A549 (cell line): Measurements from ENCODE around the gene UROD. TPM values are rescaled to one million over a fixed set of nuclear protein-coding genes. Genes with fewer than 3 reads are reported as not detected.

Experiments
- ATAC-seq, 2 experiments: fragments of 200-7000 bp in 1 of 2; fragments of >200 bp in 1 of 2; cut with Nextera tagmentation in 1 of 2; cut with Tn5 transposase in 1 of 2; 3 replicates each; pipeline versions ENCODE4 v1.8.0 to v1.9.1; 2018 to 2020; ENCODE audit warnings: mild to moderate bottlenecking in 1 of 2, moderate library complexity in 1 of 2
- CTCF ChIA-PET: fragments of 300-600 bp; sonication (Branson Sonifier 250); formaldehyde crosslinking; extraction: SDS; loops from one replicate; lab custom pipeline; 2021; ENCODE audit warnings: antibody characterized with exemption, inconsistent platforms; lab: Yijun Ruan, JAX
- POLR2A ChIA-PET: fragments of 350-600 bp; formaldehyde crosslinking; extraction: SDS; loops from one replicate; lab custom pipeline; 2021; ENCODE audit warnings: antibody characterized with exemption, inconsistent platforms; lab: Yijun Ruan, JAX
- DNase-seq, 2 experiments: peaks; one replicate each; pipeline versions ENCODE4 v3.0.0 to v3.0.0-alpha.2; 2011 to 2016; ENCODE audit warnings: low read depth in 1 of 2, low spot score in 1 of 2
- FAIRE-seq: peaks from 2 replicates; lab custom pipeline; 2011; peaks lifted over from hg19 to GRCh38; lab: Jason Lieb, UNC
- H3K27ac ChIP-seq, 2 experiments: fragments of >200 bp; sonication (Bioruptor Twin); formaldehyde crosslinking; 3 replicates each; pipeline ENCODE4 v1.5.1; 2016 to 2017
- H3K4me1 ChIP-seq: fragments of >200 bp; sonication (Bioruptor Twin); formaldehyde crosslinking; 3 replicates; pipeline ENCODE4 v1.6.1; 2016
- H3K4me2 ChIP-seq: fragments of >200 bp; sonication (Bioruptor Twin); formaldehyde crosslinking; 3 replicates; pipeline ENCODE4 v1.6.1; 2016
- H3K4me3 ChIP-seq: fragments of >200 bp; sonication (Bioruptor Twin); formaldehyde crosslinking; 3 replicates; pipeline ENCODE4 v1.5.1; 2016
- H3K9me3 ChIP-seq: fragments of >200 bp; sonication (Bioruptor Twin); formaldehyde crosslinking; 3 replicates; pipeline ENCODE4 v1.6.1; 2016
- BHLHE40 ChIP-seq: IDR thresholded peaks from 2 replicates; pipeline ENCODE4 v1.6.1; 2012; ENCODE audit warnings: low read depth, low read length, inconsistent platforms
- CBX8 ChIP-seq: fragments of 200-600 bp; sonication (generic); IDR thresholded peaks from 2 replicates; pipeline ENCODE4 v1.6.1; 2016
- CHD2 ChIP-seq: fragments of 150-350 bp; IDR thresholded peaks from 2 replicates; pipeline ENCODE4 v1.6.1; 2014; ENCODE audit warnings: low read length; ENCODE audit not compliant: partially characterized antibody
- EHF ChIP-seq: fragments of 250-450 bp; sonication (Bioruptor Pico); IDR thresholded peaks from 2 replicates; pipeline ENCODE4 v1.5.0; 2020; ENCODE audit warnings: mild to moderate bottlenecking
- EHMT2 ChIP-seq: fragments of 200-600 bp; sonication (generic); IDR thresholded peaks from 2 replicates; pipeline ENCODE4 v1.6.1; 2016; ENCODE audit warnings: antibody characterized with exemption, low read depth, mild to moderate bottlenecking, moderate library complexity
- ESRRA ChIP-seq: fragments of 150-350 bp; IDR thresholded peaks from 2 replicates; pipeline ENCODE4 v1.6.1; 2014; ENCODE audit warnings: mild to moderate bottlenecking, low read length, borderline replicate concordance
- FOSB ChIP-seq: fragments of 250-450 bp; sonication (Bioruptor Pico); IDR thresholded peaks from 2 replicates; pipeline ENCODE4 v1.5.0; 2020; ENCODE audit warnings: mild to moderate bottlenecking, moderate library complexity
- HDAC2 ChIP-seq: fragments of 200-600 bp; sonication (generic); IDR thresholded peaks from 2 replicates; pipeline ENCODE4 v1.6.1; 2016
- HEYL ChIP-seq: fragments of 250-450 bp; sonication (Bioruptor Pico); IDR thresholded peaks from 2 replicates; pipeline ENCODE4 v1.8.0; 2021; ENCODE audit warnings: mild to moderate bottlenecking, moderate library complexity
- JUNB ChIP-seq: fragments of >200 bp; sonication (Bioruptor Twin); formaldehyde crosslinking; IDR thresholded peaks from 2 replicates; pipeline ENCODE4 v1.6.1; 2016
- KDM1A ChIP-seq: fragments of 200-600 bp; sonication (generic); IDR thresholded peaks from 2 replicates; pipeline ENCODE4 v1.6.1; 2016; ENCODE audit warnings: low read depth, mild to moderate bottlenecking
- MAFK ChIP-seq: fragments of 450-650 bp; IDR thresholded peaks from 2 replicates; pipeline ENCODE4 v1.6.1; 2014; ENCODE audit not compliant: partially characterized antibody
- MYC ChIP-seq: IDR thresholded peaks from 2 replicates; pipeline ENCODE4 v1.6.1; 2012; ENCODE audit warnings: mild to moderate bottlenecking, inconsistent platforms, low read length, improper control_type of control experiment, borderline replicate concordance
- NFE2L2 ChIP-seq: fragments of 150-350 bp; conservative IDR thresholded peaks from 2 replicates; pipeline ENCODE4 v1.6.1; 2014; ENCODE audit warnings: low read length
- NR3C1 ChIP-seq: fragments of >200 bp; sonication (Bioruptor Twin); formaldehyde crosslinking; IDR thresholded peaks from 3 replicates; pipeline ENCODE4 v1.6.1; 2017
- PHF8 ChIP-seq: fragments of 200-600 bp; sonication (generic); IDR thresholded peaks from 2 replicates; pipeline ENCODE4 v1.6.1; 2016; ENCODE audit warnings: low read depth, mild to moderate bottlenecking, antibody characterized with exemption, moderate library complexity, borderline replicate concordance
- RAD21 ChIP-seq, 2 experiments: fragments of >200 bp in 1 of 2; sonication (Bioruptor Twin) in 1 of 2; formaldehyde crosslinking in 1 of 2; IDR thresholded peaks in 1 of 2; conservative IDR thresholded peaks in 1 of 2; 2 replicates in 1 of 2; 3 replicates in 1 of 2; pipeline ENCODE4 v1.6.1; 2012 to 2018; ENCODE audit warnings: inconsistent platforms in 1 of 2
- RARB ChIP-seq: fragments of 250-450 bp; sonication (Bioruptor Pico); IDR thresholded peaks from 2 replicates; pipeline ENCODE4 v1.8.0; 2021; ENCODE audit warnings: mild to moderate bottlenecking, moderate library complexity
- RNF2 ChIP-seq: fragments of 200-600 bp; sonication (generic); IDR thresholded peaks from 2 replicates; pipeline ENCODE4 v1.6.1; 2016; ENCODE audit warnings: low read depth, mild to moderate bottlenecking, antibody characterized with exemption, moderate library complexity, borderline replicate concordance
- ZC3H11A ChIP-seq: fragments of 450-650 bp; IDR thresholded peaks from 2 replicates; pipeline ENCODE4 v1.6.1; 2014; ENCODE audit warnings: antibody characterized with exemption, mild to moderate bottlenecking
- ZSCAN20 ChIP-seq: fragments of 250-450 bp; sonication (Bioruptor Pico); IDR thresholded peaks from 2 replicates; pipeline ENCODE4 v1.8.0; 2022; ENCODE audit warnings: mild to moderate bottlenecking, moderate library complexity
- WGBS: methylation state at CpG from one replicate; pipeline ENCODE4 v1.1.6; 2017; ENCODE audit errors: missing lambda C conversion rate; 5-methylcytosine and 5-hydroxymethylcytosine counted together
- polyA plus RNA-seq, 4 experiments: library from polyadenylated mRNA; depleted of rRNA in 3 of 4; stranded (reverse); fragments of >200 nt; fragmentation: RNase III in 1 of 4; extraction: RNeasy Plus Mini Kit Qiagen cat#74134 plus additional on column Dnase treatment in 1 of 4; gene quantifications; 2 replicates in 3 of 4; 3 replicates in 1 of 4; pipeline ENCODE4 v1.2.3, GENCODE V29; 2011 to 2017
- TF ChIP-seq, protein P1 (sequence below): fragments of 450-650 bp; IDR thresholded peaks from 2 replicates; pipeline ENCODE4 v1.6.1; 2014; ENCODE audit warnings: antibody characterized with exemption
- TF ChIP-seq, protein P2 (sequence below): IDR thresholded peaks from 2 replicates; pipeline ENCODE4 v1.6.1; 2012
- TF ChIP-seq, protein P3 (sequence below): fragments of 250-450 bp; sonication (Bioruptor Pico); IDR thresholded peaks from 2 replicates; pipeline ENCODE4 v1.5.0; 2021; ENCODE audit warnings: mild to moderate bottlenecking, moderate library complexity, borderline replicate concordance
- TF ChIP-seq, protein P4 (sequence below): fragments of 200-600 bp; sonication (generic); IDR thresholded peaks from 2 replicates; pipeline ENCODE4 v1.6.1; 2016; ENCODE audit warnings: antibody characterized with exemption, mild to moderate bottlenecking, moderate library complexity

The UROD gene
- polyA plus RNA-seq, 2 of the 4 experiments (the other 2 are of a cell fraction): 57.8 to 59.0 TPM

DNA sequence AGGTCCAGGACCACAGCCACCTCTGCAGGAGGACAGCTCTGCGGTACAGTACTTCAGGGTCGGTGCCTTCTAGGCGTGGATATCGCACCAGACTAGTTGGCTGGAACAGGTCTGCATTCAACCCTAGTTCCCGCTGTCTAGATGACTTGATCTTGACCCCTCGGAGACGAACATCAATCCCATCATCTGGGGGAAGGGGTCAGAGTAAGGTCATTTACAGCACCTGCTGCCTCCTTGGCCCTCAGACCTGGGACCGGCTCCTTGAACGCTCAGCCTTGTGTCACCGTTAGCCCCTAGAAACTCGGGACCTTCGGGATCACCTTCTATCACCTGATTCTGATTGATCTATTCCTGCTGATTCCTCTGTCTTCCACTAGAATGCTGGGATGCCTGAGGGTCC is 3.5 kb upstream of the UROD start:
- Histone ChIP-seq H3K9me3 (no peaks in the 10 kb centered on the region), H3K27ac (no peak overlapping the region), H3K4me1 (peaks cover 8% of the 10 kb centered on the region; the same call in 2 of the 3 replicates), H3K4me2 (no peak overlapping the region), H3K4me3 (no peak overlapping the region)
- POLR2A ChIA-PET: no interaction called here
- CTCF ChIA-PET: interaction anchor here (0.9 to 20.8 kb wide), 3 partner anchors 10 to 291 kb away, joined by 3 to 488 read pairs (median 3); no protein-coding TSS in a partner anchor
- ATAC-seq: no peak
- WGBS: 96% methylated on average over 11 of the region's 12 CpGs
- TF ChIP-seq KDM1A (no peak), RNF2 (no peak), MAFK (no peak)
- FAIRE-seq: no peak
- DNase-seq: no peak

DNA sequence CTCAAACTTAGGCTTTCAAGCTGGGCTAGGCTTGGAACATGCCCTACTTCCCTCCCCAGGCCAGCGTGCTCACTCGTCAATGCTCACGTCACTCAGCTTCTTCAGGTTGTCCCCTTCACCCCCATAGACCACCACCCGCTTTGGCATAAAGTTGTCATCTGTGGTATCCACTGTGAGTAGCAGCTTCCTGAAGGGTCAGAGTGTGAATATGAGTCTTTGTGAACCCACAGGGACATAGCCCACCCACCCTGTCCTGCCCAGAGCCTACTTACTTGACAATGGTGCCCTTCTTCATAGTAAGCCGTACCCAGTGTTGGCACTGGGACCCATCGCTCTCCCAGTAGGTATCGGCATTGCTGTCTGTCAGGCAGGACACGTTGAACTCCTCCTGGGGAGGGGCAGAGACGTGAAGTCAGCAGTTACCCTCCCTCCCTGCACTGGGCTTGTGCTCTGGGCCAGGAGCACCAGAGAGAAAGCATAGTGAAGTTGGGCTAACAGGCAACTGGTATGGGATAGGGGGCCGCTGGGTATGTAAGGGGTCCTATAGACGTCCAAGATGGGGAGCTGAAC is 2.7 kb upstream of the UROD start:
- FAIRE-seq: no peak
- POLR2A ChIA-PET: no interaction called here
- peaks cover 8% of the 10 kb centered on the region; the same call in 2 of the 3 replicates for H3K4me1 ChIP-seq
- TF ChIP-seq EHF (CRISPR knock-in tag): no peak
- no peak for TF ChIP-seq NR3C1
- TF ChIP-seq EHMT2: no peak
- TF ChIP-seq FOSB (CRISPR knock-in tag): no peak
- TF ChIP-seq ZSCAN20: no peak
- TF ChIP-seq, protein P1, sequence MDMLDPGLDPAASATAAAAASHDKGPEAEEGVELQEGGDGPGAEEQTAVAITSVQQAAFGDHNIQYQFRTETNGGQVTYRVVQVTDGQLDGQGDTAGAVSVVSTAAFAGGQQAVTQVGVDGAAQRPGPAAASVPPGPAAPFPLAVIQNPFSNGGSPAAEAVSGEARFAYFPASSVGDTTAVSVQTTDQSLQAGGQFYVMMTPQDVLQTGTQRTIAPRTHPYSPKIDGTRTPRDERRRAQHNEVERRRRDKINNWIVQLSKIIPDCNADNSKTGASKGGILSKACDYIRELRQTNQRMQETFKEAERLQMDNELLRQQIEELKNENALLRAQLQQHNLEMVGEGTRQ: no peak
- no peak for TF ChIP-seq HEYL (CRISPR knock-in tag)
- TF ChIP-seq RARB (CRISPR knock-in tag): no peak
- no peak for TF ChIP-seq ZC3H11A
- TF ChIP-seq KDM1A: no peak
- TF ChIP-seq JUNB: no peak
- no peak for TF ChIP-seq MYC
- no peak for TF ChIP-seq ESRRA
- no peak for TF ChIP-seq HDAC2
- no peak for TF ChIP-seq NFE2L2
- TF ChIP-seq, protein P2, sequence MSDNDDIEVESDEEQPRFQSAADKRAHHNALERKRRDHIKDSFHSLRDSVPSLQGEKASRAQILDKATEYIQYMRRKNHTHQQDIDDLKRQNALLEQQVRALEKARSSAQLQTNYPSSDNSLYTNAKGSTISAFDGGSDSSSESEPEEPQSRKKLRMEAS: no peak
- TF ChIP-seq RNF2: no peak
- no peak for TF ChIP-seq CBX8
- TF ChIP-seq, all 56 proteins: peak for 0
- ATAC-seq (no peak), DNase-seq (no peak)
- Histone ChIP-seq H3K4me2 (peak overlapping the region; percentile 90), H3K4me3 (no peak overlapping the region), H3K9me3 (no peaks in the 10 kb centered on the region), H3K27ac (no peak overlapping the region)
- CTCF ChIA-PET: interaction anchor here (0.9 to 20.8 kb wide), 4 partner anchors 9 to 290 kb away, joined by 3 to 488 read pairs (median 7); no protein-coding TSS in a partner anchor
- WGBS: 90% methylated on average over 7 of the region's 11 CpGs

DNA sequence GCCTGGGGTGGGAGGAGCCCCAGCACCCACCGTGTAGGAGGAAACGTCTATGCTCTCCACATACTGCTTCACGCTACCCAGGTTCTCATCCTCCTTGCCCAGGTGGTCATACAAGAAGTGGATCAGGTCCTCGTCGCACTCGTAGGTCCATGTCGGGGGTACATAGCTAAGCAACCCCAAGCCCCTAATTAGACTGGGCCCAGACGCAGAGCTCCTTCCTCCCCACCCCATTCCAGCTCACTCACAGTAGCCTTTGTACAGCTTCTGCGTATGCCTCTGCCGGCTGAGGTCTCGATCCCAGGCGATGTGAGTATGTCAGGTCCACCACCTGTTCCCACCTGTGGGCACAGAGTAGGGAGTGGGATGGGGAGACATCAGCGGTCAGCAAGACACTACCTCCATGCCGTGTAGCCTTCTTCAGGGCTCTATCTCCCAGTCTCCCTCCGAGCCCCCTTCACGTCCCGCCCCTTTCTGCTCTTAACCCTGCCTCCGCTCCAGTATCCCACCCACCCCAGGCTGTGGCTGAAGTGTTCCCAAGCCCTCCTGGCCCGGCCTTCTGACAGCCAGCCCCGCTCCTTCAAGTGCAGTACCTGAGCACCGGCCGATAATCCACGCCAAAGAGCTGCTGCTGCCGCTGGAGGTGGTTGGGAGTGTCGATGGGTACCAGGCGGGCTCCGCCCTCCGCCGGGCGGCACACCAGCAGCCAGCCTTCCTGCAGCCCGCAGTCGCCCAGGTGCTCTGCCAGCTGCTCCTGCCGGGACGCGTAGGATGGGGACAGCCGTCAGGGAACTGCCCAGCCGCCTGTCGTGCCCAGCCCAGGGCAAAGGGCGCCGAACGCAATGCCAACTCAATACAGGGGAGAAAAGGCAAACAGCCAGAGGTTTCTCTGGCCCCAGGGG is 1.8 kb upstream of the UROD start:
- ATAC-seq (peak in 1 of 2 experiments; percentile 19; a peak in 4 of 6 replicates), FAIRE-seq (no peak), DNase-seq (peak in 1 of 2 experiments; percentile 19)
- peak overlapping the region; percentile 97 for H3K4me3 ChIP-seq
- peaks cover 8% of the 10 kb centered on the region; the same call in 2 of the 3 replicates for H3K4me1 ChIP-seq
- 45% methylated on average over 23 of the region's 41 CpGs for WGBS
- no peaks in the 10 kb centered on the region for H3K9me3 ChIP-seq
- H3K27ac ChIP-seq: peak overlapping the region; percentile 67 to 93
- ChIA-PET CTCF (interaction anchor here (0.6 to 20.8 kb wide), 10 partner anchors 8 to 500 kb away, joined by 3 to 488 read pairs (median 3); partner anchors contain the start of gene EIF2B3), POLR2A (interaction anchor here (0.6 to 3.4 kb wide), 8 partner anchors 23 to 481 kb away, joined by 4 to 57 read pairs (median 8); partner anchors contain the start of genes EIF2B3, MUTYH, PLK3 and RPS8)
- H3K4me2 ChIP-seq: peak overlapping the region; percentile 90
- TF ChIP-seq, protein P3, sequence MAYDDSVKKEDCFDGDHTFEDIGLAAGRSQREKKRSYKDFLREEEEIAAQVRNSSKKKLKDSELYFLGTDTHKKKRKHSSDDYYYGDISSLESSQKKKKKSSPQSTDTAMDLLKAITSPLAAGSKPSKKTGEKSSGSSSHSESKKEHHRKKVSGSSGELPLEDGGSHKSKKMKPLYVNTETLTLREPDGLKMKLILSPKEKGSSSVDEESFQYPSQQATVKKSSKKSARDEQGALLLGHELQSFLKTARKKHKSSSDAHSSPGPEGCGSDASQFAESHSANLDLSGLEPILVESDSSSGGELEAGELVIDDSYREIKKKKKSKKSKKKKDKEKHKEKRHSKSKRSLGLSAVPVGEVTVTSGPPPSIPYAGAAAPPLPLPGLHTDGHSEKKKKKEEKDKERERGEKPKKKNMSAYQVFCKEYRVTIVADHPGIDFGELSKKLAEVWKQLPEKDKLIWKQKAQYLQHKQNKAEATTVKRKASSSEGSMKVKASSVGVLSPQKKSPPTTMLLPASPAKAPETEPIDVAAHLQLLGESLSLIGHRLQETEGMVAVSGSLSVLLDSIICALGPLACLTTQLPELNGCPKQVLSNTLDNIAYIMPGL (CRISPR knock-in tag): no peak
- TF ChIP-seq PHF8 (no peak), RARB (CRISPR knock-in tag) (no peak), CHD2 (no peak), BHLHE40 (no peak), RAD21 (conservative IDR thresholded peaks at IDR 0.05 in 1 of 2, IDR thresholded peaks at IDR 0.05 in 1 of 2) (no peak)
- TF ChIP-seq, protein P4, sequence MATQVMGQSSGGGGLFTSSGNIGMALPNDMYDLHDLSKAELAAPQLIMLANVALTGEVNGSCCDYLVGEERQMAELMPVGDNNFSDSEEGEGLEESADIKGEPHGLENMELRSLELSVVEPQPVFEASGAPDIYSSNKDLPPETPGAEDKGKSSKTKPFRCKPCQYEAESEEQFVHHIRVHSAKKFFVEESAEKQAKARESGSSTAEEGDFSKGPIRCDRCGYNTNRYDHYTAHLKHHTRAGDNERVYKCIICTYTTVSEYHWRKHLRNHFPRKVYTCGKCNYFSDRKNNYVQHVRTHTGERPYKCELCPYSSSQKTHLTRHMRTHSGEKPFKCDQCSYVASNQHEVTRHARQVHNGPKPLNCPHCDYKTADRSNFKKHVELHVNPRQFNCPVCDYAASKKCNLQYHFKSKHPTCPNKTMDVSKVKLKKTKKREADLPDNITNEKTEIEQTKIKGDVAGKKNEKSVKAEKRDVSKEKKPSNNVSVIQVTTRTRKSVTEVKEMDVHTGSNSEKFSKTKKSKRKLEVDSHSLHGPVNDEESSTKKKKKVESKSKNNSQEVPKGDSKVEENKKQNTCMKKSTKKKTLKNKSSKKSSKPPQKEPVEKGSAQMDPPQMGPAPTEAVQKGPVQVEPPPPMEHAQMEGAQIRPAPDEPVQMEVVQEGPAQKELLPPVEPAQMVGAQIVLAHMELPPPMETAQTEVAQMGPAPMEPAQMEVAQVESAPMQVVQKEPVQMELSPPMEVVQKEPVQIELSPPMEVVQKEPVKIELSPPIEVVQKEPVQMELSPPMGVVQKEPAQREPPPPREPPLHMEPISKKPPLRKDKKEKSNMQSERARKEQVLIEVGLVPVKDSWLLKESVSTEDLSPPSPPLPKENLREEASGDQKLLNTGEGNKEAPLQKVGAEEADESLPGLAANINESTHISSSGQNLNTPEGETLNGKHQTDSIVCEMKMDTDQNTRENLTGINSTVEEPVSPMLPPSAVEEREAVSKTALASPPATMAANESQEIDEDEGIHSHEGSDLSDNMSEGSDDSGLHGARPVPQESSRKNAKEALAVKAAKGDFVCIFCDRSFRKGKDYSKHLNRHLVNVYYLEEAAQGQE: no peak
